Gastroesophageal sphincter (tissue), 3 donors: ENCODE measurements around the gene CEACAM6.
"Not testable (repeated sequence)": the region's sequence is repeated elsewhere in the genome, so short reads cannot be mapped to it uniquely, and the experiment has no call there.

Experiments
- CTCF ChIP-seq, 4 experiments: fragments of 200-600 bp in 2 of 4; fragments of 450-650 bp in 2 of 4; sonication (generic) in 1 of 4; IDR thresholded peaks; one replicate each; pipeline ENCODE4 v1.5.1; 2017 to 2019; ENCODE audit warnings: antibody characterized with exemption in 4 of 4, mild to moderate bottlenecking in 2 of 4, moderate library complexity in 2 of 4
- POLR2A ChIP-seq, 2 donors: fragments of 450-650 bp; IDR thresholded peaks; one replicate each; pipeline ENCODE4 v1.6.1; 2017; ENCODE audit warnings: antibody characterized with exemption in 2 of 2, mild to moderate bottlenecking in 2 of 2, moderate library complexity in 1 of 2

- not testable (repeated sequence) for TF ChIP-seq CTCF, POLR2A (IDR thresholded peaks at IDR 0.05)
Observed at GRCh38 chr19:41750248-41751134, 4.8 kb upstream of the CEACAM6 start.
